Activated CD4-positive, alpha-beta memory T cell treated with anti-CD3 and anti-CD28 coated beads, Interleukin-2, amount 10 ng/mL, durations not matched to agents 7 days and 5 days (primary cell): ENCODE results near the gene STN1. TPM values are rescaled to one million over a fixed set of nuclear protein-coding genes. Genes with fewer than 3 reads are reported as not detected.

Experiments
- CTCF ChIA-PET: fragments of 350-600 bp; sonication (Branson Sonifier 250); formaldehyde crosslinking; loops from one replicate; lab custom pipeline; 2021; ENCODE audit warnings: antibody characterized with exemption, inconsistent platforms; lab: Charles Lee
- POLR2A ChIA-PET: fragments of 350-600 bp; sonication (Branson Sonifier 250); formaldehyde crosslinking; loops from one replicate; lab custom pipeline; 2021; ENCODE audit warnings: antibody characterized with exemption; lab: Charles Lee
- DNase-seq: peaks from one replicate; pipeline ENCODE4 v3.0.0-alpha.2; 2020
- H3K27ac Mint-ChIP-seq: one replicate; pipeline ENCODE4 v1.8.0; 2021; ENCODE audit warnings: mild to moderate bottlenecking, mixed read lengths
- H3K27me3 Mint-ChIP-seq: one replicate; pipeline ENCODE4 v1.8.0; 2021; ENCODE audit warnings: mixed read lengths
- H3K36me3 Mint-ChIP-seq: one replicate; pipeline ENCODE4 v1.8.0; 2021; ENCODE audit warnings: low read depth, mixed read lengths
- H3K4me1 Mint-ChIP-seq: one replicate; pipeline ENCODE4 v1.8.0; 2021; ENCODE audit warnings: mixed read lengths
- H3K4me3 Mint-ChIP-seq: one replicate; pipeline ENCODE4 v1.8.0; 2021; ENCODE audit warnings: mild to moderate bottlenecking, mixed read lengths
- H3K9me3 Mint-ChIP-seq: one replicate; pipeline ENCODE4 v1.8.0; 2021; ENCODE audit warnings: mixed read lengths
- total RNA-seq, 2 experiments: library from RNA; stranded (reverse); gene quantifications; one replicate each; pipeline ENCODE4 v1.2.3, GENCODE V29; 2021

The STN1 gene
- total RNA-seq, 2 experiments from 2014 or later: 55.1 to 56.8 TPM

DNA sequence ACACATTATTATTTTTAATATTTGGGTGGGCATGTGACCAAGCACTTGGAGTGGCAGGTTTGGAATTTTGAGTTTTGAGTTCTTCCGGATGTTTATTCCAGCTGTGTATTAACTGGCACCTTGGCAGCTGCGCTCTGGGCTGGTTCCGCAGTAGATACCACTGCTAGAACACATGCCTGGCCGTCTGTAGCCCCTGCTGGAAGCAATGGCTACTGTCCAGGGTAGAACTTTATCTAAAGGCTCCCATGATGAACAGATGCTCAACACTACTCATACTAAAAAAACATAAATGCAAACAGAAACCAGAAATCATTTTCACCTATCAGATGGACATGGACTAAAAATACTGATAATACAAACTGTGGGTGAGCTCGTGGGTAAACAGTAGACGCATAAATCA, 43.3 kb downstream of the STN1 start:
- peaks cover 19% of the 10 kb centered on the region for H3K36me3 Mint-ChIP-seq
- no peak overlapping the region for H3K4me3 Mint-ChIP-seq
- POLR2A ChIA-PET: interaction anchor here (1.2 kb wide), 1 partner anchor 130 kb away, joined by 3 read pairs; no protein-coding TSS in a partner anchor
- no peak overlapping the region for H3K27ac Mint-ChIP-seq
- DNase-seq: no peak
- no peaks in the 10 kb centered on the region for H3K27me3 Mint-ChIP-seq
- CTCF ChIA-PET: interaction anchor here (0.8 to 2.3 kb wide), 7 partner anchors 10 to 269 kb away, joined by 3 to 7 read pairs (median 4); partner anchors contain the start of gene SFR1
- no peaks in the 10 kb centered on the region for H3K4me1 Mint-ChIP-seq
- H3K9me3 Mint-ChIP-seq: no peaks in the 10 kb centered on the region

DNA sequence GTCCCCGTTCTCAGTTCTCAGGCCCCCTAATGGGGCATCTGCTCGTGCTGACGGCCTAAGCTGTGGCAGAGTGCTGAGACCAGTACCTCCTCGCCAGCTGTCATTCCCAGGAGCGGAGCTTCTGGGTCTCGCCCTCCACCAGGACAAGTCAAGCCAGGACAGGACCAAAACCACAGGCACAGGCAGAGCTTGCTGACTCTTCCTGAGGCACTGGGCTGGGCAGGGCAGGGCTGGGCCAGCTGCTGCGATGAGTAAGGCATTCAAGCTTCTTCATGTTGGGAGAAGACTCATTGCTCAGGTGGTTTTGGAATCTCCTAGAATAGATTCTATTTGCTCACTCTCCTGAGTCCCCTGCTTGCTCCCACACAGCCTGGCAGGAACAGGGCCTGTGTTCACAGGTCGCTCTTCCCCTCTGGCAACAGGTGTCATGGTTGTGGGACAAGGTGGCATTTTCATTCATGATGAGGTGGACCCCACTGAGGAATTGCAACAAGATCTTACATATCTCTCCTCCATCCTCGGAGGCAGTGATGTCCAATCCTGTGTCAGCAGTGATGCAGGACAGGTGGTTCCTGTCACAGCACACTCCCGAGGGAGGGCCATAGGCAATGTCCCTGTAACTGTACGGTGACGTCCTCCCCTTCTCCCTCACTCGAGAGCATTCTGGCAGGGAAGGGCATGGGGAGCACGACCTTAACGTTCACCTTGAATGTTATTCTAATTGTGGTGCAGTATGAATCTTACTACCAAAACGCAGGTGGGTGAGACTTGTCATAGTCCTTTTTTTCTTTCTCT, 45.6 kb downstream of the STN1 start:
- H3K27ac Mint-ChIP-seq: no peak overlapping the region
- H3K4me3 Mint-ChIP-seq: no peak overlapping the region
- H3K36me3 Mint-ChIP-seq: no peaks in the 10 kb centered on the region
- H3K27me3 Mint-ChIP-seq: no peaks in the 10 kb centered on the region
- no peak for DNase-seq
- no peaks in the 10 kb centered on the region for H3K9me3 Mint-ChIP-seq
- ChIA-PET CTCF (no interaction called here), POLR2A (no interaction called here)
- no peaks in the 10 kb centered on the region for H3K4me1 Mint-ChIP-seq

DNA sequence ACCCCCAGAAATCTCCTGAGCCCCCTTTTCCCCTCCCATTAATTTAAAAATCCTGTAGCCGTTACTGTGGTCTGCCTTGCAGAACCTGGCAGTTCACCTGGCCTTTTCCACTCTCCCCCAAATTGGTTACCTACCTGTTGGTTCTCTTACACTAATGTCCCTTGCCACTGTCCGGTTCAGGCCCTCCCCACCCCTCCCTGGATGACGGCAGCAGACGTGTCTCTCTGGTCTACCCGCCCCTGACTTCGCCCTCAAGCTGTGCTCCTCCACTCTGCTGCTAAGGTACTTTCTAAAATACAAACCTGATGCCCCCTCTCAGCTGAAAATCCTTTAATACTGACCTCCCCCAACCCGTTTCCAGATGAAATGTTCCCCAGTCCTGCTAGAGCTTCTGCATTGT, 47.0 kb downstream of the STN1 start:
- DNase-seq: no peak
- no peak overlapping the region for H3K4me3 Mint-ChIP-seq
- no peak overlapping the region for H3K27ac Mint-ChIP-seq
- H3K9me3 Mint-ChIP-seq: peaks cover 2% of the 10 kb centered on the region
- CTCF ChIA-PET: no interaction called here
- H3K4me1 Mint-ChIP-seq: no peaks in the 10 kb centered on the region
- POLR2A ChIA-PET: no interaction called here
- no peaks in the 10 kb centered on the region for H3K36me3 Mint-ChIP-seq
- no peaks in the 10 kb centered on the region for H3K27me3 Mint-ChIP-seq

GRCh38 chr10:103870516-103870915, 47.5 kb downstream of the STN1 start:
- Mint-ChIP-seq H3K27ac (no peak overlapping the region), H3K4me1 (no peaks in the 10 kb centered on the region), H3K36me3 (no peaks in the 10 kb centered on the region), H3K9me3 (peaks cover 6% of the 10 kb centered on the region), H3K4me3 (no peak overlapping the region), H3K27me3 (no peaks in the 10 kb centered on the region)
- no peak for DNase-seq
- ChIA-PET POLR2A (no interaction called here), CTCF (no interaction called here)

DNA sequence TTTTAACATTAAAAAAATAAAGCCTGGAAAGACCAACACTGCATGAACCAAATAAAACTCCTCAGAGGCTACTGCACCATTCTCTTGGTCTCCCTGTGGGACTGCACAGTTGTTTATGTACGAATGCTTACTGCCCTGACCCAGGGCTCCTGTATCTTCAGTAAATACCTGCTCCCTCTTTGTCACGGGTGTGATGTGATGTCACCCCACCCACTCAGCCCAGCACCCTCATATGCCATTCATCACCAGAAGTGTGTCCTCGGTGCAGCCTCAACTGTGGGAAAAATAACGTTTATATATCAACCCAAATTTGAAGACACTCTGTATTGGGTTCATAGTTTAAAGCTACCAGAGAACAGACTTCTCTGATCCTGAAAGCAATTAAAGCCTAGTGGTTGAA, 48.6 kb downstream of the STN1 start:
- H3K4me3 Mint-ChIP-seq: no peak overlapping the region
- peaks cover 7% of the 10 kb centered on the region for H3K36me3 Mint-ChIP-seq
- H3K27me3 Mint-ChIP-seq: peaks cover 1% of the 10 kb centered on the region
- H3K4me1 Mint-ChIP-seq: no peaks in the 10 kb centered on the region
- H3K9me3 Mint-ChIP-seq: peaks cover 17% of the 10 kb centered on the region
- no peak for DNase-seq
- POLR2A ChIA-PET: no interaction called here
- CTCF ChIA-PET: interaction anchor here (0.9 to 1.1 kb wide), 2 partner anchors 88 to 163 kb away, joined by 3 read pairs; no protein-coding TSS in a partner anchor
- no peak overlapping the region for H3K27ac Mint-ChIP-seq

DNA sequence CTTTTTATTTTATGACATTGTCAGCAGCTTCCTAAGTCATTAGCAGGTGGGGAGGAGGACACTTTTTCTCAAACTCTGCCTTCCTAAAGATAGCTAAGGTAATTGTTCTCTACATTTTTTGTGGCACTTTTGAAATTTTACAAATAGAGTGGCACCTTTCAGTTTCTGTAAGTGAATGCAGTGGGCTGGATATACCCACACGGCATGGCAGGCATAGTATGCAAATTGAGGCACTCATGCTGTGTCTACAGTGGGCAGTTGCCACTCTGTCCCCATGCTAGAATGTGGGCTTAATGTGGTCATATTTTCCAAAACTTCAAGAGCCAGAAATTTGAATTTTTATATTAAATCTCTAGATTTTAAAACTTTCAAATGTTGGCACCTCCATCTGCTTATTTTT, 49.8 kb downstream of the STN1 start:
- ChIA-PET POLR2A (no interaction called here), CTCF (interaction anchor here (0.8 to 1.5 kb wide), 4 partner anchors 14 to 253 kb away, joined by 4 to 12 read pairs (median 5); partner anchors contain the start of gene SFR1)
- peaks cover 7% of the 10 kb centered on the region for H3K36me3 Mint-ChIP-seq
- DNase-seq: no peak
- no peak overlapping the region for H3K27ac Mint-ChIP-seq
- H3K9me3 Mint-ChIP-seq: peaks cover 22% of the 10 kb centered on the region
- peaks cover 1% of the 10 kb centered on the region for H3K27me3 Mint-ChIP-seq
- H3K4me3 Mint-ChIP-seq: no peak overlapping the region
- H3K4me1 Mint-ChIP-seq: no peaks in the 10 kb centered on the region

DNA sequence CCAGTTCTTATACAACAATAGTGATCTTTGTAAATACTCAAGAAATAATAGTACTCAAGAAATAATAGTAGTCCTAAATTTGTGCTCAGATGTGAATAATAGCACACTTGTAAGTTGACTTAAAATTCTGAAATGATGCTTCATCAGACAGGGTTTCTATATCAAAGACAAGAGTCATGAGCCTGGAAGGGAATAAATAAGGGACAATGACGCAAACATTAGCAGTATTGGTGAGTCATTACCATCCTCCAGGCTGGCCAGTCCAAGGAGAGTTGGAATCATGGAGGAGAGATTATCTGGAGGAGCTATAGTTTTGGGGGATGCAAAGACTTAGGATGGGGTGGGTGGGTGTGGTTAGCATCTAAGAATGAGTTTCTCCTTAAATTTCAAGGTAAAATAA, 56.5 kb downstream of the STN1 start:
- H3K27ac Mint-ChIP-seq: no peak overlapping the region
- POLR2A ChIA-PET: no interaction called here

GRCh38 chr10:103859161-103860086, 58.6 kb downstream of the STN1 start:
- peak; percentile 73 for DNase-seq

More for the DNA sequence above, 56.5 kb downstream of the STN1 start:
- CTCF ChIA-PET: interaction anchor here (1.1 to 4.5 kb wide), 4 partner anchors 14 to 149 kb away, joined by 3 to 36 read pairs (median 4); no protein-coding TSS in a partner anchor
- no peak overlapping the region for H3K4me3 Mint-ChIP-seq
- peaks cover 7% of the 10 kb centered on the region for H3K36me3 Mint-ChIP-seq
- no peaks in the 10 kb centered on the region for H3K4me1 Mint-ChIP-seq
- DNase-seq: no peak
- peaks cover 22% of the 10 kb centered on the region for H3K27me3 Mint-ChIP-seq
- peaks cover 22% of the 10 kb centered on the region for H3K9me3 Mint-ChIP-seq

GRCh38 chr10:103858360-103858759, 59.6 kb downstream of the STN1 start:
- H3K36me3 Mint-ChIP-seq: no peaks in the 10 kb centered on the region
- H3K27me3 Mint-ChIP-seq: peaks cover 43% of the 10 kb centered on the region
- CTCF ChIA-PET: interaction anchor here (0.6 to 3.9 kb wide), 12 partner anchors 10 to 172 kb away, joined by 3 to 78 read pairs (median 4); no protein-coding TSS in a partner anchor
- no peak overlapping the region for H3K27ac Mint-ChIP-seq
- POLR2A ChIA-PET: interaction anchor here (0.7 kb wide), 1 partner anchor 14 kb away, joined by 3 read pairs; no protein-coding TSS in a partner anchor
- DNase-seq: no peak
- H3K4me1 Mint-ChIP-seq: peaks cover 15% of the 10 kb centered on the region
- no peak overlapping the region for H3K4me3 Mint-ChIP-seq
- H3K9me3 Mint-ChIP-seq: no peaks in the 10 kb centered on the region

More at GRCh38 chr10:103859161-103860086, 58.6 kb downstream of the STN1 start:
- peaks cover 33% of the 10 kb centered on the region for H3K27me3 Mint-ChIP-seq
- H3K9me3 Mint-ChIP-seq: peaks cover 5% of the 10 kb centered on the region
- H3K27ac Mint-ChIP-seq: no peak overlapping the region
- no peaks in the 10 kb centered on the region for H3K36me3 Mint-ChIP-seq
- CTCF ChIA-PET: interaction anchor here (1.1 to 3.9 kb wide), 6 partner anchors 11 to 173 kb away, joined by 3 to 78 read pairs (median 6); no protein-coding TSS in a partner anchor
- H3K4me3 Mint-ChIP-seq: no peak overlapping the region
- H3K4me1 Mint-ChIP-seq: peaks cover 8% of the 10 kb centered on the region
- POLR2A ChIA-PET: no interaction called here

DNA sequence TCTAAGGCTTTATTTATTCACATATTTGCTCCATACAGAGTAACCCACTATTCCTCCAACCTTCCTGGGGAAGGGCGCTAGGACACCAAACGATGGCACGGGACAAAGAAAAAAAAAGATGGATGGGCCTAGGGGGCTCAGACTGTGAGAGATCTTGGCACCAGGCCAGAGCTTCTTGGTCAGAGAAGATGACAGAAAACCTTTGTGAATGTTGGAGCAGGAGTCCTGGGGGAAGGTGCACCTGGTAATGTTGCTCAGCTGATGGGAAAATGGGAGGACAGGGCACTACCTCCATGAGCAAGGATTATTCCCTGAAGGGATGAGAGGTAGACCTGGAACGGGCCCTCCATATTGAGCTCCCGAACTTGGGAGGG, 61.2 kb downstream of the STN1 start:
- Mint-ChIP-seq H3K4me3 (no peak overlapping the region), H3K36me3 (no peaks in the 10 kb centered on the region), H3K9me3 (no peaks in the 10 kb centered on the region), H3K4me1 (peaks cover 15% of the 10 kb centered on the region), H3K27me3 (peaks cover 57% of the 10 kb centered on the region), H3K27ac (no peak overlapping the region)
- ChIA-PET CTCF (interaction anchor here (0.6 to 3.9 kb wide), 8 partner anchors 9 to 400 kb away, joined by 3 to 78 read pairs (median 6); no protein-coding TSS in a partner anchor), POLR2A (interaction anchor here (1.4 kb wide), 1 partner anchor 145 kb away, joined by 4 read pairs; no protein-coding TSS in a partner anchor)
- DNase-seq: no peak

- Mint-ChIP-seq H3K4me1 (peaks cover 15% of the 10 kb centered on the region), H3K27ac (no peak overlapping the region), H3K4me3 (peak overlapping the region; percentile 49), H3K36me3 (no peaks in the 10 kb centered on the region), H3K9me3 (no peaks in the 10 kb centered on the region), H3K27me3 (peaks cover 61% of the 10 kb centered on the region)
- DNase-seq: no peak
- ChIA-PET POLR2A (interaction anchor here (1.0 to 1.4 kb wide), 2 partner anchors 8 to 144 kb away, joined by 3 to 4 read pairs; no protein-coding TSS in a partner anchor), CTCF (interaction anchor here (0.6 to 3.9 kb wide), 8 partner anchors 8 to 400 kb away, joined by 3 to 78 read pairs (median 6); no protein-coding TSS in a partner anchor)
Observed at GRCh38 chr10:103855852-103856796, 61.9 kb downstream of the STN1 start.
